ENCODE results near the gene OSTM1.
A peak's percentile ranks its signal among the peaks of the same experiment; 100 is the strongest.

Gene OSTM1

DNA sequence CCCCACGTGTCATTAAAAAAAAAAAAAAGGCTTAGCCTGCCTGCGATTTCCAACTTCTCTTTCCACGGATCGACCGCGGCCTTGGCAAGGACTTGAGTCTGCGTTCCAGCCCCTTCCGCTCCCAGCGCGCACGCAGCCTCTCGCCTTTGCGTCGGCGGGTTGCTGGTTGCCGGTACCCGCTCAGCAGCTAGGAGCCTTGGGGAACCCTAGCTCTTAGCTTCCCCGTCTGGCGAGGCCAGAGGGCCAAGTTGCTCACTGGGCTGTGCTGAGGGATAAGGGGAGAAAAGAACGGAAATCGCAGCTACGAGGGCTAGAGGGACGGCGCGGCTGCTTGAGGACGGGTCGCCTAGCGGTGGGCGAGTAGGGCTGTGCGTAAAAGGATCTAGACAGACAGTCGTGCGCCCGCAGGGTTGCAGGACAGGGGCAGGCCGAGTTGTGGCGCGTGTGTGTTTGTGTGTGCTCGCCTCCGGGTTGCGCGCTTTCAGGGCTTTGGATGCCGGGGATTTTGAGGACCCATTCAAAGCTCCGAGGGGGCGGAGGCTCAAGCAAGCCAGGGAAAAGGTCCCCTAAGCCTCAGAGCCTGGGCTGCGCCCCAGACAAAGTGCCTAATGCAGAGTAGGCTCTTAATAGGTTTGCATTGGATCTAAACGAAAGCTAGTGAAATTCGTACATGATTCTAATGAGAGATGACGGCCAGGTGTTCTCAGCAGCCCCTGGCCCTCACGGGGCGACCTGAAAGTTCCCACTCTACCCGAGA, 40.5 kb upstream of the OSTM1 start:
- no peak for DNase-seq (ENCODE audit: low read depth)
- TF ChIP-seq, protein P1, sequence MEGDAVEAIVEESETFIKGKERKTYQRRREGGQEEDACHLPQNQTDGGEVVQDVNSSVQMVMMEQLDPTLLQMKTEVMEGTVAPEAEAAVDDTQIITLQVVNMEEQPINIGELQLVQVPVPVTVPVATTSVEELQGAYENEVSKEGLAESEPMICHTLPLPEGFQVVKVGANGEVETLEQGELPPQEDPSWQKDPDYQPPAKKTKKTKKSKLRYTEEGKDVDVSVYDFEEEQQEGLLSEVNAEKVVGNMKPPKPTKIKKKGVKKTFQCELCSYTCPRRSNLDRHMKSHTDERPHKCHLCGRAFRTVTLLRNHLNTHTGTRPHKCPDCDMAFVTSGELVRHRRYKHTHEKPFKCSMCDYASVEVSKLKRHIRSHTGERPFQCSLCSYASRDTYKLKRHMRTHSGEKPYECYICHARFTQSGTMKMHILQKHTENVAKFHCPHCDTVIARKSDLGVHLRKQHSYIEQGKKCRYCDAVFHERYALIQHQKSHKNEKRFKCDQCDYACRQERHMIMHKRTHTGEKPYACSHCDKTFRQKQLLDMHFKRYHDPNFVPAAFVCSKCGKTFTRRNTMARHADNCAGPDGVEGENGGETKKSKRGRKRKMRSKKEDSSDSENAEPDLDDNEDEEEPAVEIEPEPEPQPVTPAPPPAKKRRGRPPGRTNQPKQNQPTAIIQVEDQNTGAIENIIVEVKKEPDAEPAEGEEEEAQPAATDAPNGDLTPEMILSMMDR (IDR thresholded peaks at IDR 0.05; ENCODE audit: control insufficient read depth, extremely low read depth, insufficient read depth), result no peak
- no peak overlapping the region for H3K4me3 ChIP-seq (ENCODE audit: low read depth, low read length)

DNA sequence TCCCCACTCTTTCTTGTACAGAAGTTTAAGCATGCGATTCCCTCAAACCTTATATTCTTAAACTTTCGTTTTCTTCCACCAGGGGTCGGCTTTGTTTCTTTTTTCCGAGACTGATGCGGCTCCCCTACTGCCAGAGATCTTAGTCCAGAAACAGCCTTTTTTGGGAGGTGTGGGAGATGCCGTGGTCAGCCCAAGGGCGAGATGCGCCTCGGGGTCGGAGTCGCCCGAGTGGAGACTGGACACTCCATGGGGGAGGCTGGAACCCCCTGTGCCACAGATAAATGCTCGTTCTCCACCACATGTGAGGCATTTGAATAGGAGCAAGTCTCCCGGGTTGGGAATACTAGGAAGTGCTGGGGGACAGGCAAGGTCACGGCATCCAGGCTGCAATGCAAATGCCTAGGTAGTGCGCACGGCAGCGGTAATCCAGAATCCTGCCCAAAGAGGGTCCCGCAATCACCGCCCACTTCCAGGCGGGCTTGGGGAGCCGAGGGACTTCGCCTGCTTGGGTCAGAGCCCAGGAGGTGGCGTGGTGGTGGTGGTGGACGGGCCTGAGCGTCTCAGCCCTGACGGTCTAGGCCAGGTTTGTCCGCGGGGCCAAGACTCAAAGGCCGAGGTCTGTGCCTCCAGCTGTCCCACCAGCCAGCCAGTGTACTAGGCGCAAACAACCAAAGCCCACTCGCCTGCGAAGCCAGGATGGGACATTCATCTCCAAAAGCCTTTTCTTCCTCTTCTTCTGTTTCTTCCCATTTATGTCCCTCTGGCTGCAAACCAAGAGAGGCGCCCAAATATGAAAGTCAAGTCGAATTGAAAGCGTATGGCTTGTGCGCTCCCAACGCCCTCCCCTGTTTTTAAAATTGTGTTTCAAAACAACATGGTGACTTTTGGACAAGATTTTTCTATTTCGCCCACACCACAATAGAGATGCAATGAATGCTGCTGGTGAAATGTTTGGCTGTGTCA, 39.3 kb upstream of the OSTM1 start:
- DNase-seq (ENCODE audit: low read depth), result no peak
- no peak overlapping the region for H3K4me3 ChIP-seq (ENCODE audit: low read depth, low read length)
- TF ChIP-seq, protein P1 (IDR thresholded peaks at IDR 0.05; ENCODE audit: control insufficient read depth, extremely low read depth, insufficient read depth), result peak; percentile 55

DNA sequence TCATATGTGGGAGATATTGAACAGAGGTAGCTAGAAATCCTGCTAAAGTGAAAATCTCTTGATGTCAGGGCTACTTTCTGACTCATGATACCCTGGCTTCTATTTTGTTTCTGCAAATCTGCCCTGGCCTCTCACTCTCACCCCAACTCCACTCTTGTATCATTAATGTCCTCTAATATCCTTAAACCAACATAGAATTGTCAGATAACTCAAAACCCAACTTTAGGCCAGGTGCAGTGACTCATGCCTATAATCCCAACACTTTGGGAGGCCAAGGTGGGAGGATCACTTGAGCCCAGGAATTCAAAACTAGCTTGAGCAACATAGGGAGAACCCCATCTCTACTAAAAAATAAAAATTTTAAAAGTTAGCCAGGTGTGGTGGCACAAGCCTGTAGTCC, 33.8 kb upstream of the OSTM1 start:
- TF ChIP-seq, protein P1 (IDR thresholded peaks at IDR 0.05; ENCODE audit: control insufficient read depth, extremely low read depth, insufficient read depth), result no peak
- DNase-seq (ENCODE audit: low read depth), result no peak
- no peak overlapping the region for H3K4me3 ChIP-seq (ENCODE audit: low read depth, low read length)

DNA sequence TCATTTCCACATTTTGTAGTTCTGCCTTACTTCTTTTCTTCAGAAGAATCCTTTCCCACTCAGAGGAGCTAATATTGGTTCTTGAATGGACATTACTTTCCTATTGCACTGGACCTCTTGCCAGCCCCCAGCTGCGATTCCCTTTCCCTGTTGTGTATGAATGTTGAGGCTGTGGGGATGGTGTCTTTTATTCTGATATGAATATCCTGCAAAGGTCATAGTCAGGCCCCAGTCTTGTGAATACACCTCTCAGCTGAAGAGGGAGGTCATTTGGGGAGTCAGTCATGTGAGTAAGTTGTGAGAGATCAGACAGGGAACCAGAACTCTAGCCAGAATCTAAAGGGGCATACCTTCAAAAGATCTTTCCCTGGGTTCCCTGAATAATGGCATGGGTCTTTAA, 32.6 kb upstream of the OSTM1 start:
- H3K4me3 ChIP-seq (ENCODE audit: low read depth, low read length), result no peak overlapping the region
- TF ChIP-seq, protein P1 (IDR thresholded peaks at IDR 0.05; ENCODE audit: control insufficient read depth, extremely low read depth, insufficient read depth), result no peak
- DNase-seq (ENCODE audit: low read depth), result no peak

DNA sequence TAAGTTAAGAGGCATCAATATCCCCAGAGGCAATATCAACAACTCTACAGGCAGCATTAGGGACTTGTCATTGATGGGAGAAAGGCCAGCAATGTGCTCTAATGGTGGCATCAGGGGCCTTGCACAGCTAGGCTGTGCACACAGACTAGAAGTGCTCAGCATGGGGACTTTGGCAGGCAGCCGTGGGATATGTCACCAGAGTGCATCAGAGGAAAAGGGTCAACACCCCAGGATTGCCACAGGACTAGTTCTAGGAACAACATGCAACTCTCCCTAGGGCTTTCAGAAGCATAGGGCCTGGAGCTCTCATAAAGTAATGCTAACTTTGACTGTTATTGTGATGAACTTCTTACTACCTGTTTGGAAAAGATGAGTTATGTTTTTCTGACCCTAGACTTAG, 32.2 kb upstream of the OSTM1 start:
- no peak for DNase-seq (ENCODE audit: low read depth)

DNA sequence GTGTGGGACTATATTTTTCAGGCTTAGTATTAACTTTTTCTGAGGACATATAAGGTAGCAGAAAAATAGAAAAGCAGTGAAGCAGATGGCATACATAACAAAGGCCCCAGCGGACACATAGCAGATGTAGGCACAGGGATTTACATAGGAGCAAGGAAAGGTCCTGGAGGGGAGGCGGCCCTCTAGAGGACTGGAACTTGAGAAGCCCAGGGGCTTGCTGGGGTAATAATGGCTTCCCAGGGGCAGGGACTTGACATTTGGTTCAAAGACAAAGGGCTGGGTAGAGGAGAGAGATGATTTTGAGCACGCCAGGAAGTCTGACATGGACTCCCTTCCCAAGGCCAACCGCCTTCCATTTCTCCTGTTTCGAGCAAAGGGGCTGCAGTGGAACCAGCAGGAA, 31.7 kb upstream of the OSTM1 start:
- H3K4me3 ChIP-seq (ENCODE audit: low read depth, low read length), result no peak overlapping the region
- TF ChIP-seq, protein P1 (IDR thresholded peaks at IDR 0.05; ENCODE audit: control insufficient read depth, extremely low read depth, insufficient read depth), result no peak
- no peak for DNase-seq (ENCODE audit: low read depth)

More for the DNA sequence above, 32.2 kb upstream of the OSTM1 start:
- TF ChIP-seq, protein P1 (IDR thresholded peaks at IDR 0.05; ENCODE audit: control insufficient read depth, extremely low read depth, insufficient read depth), result no peak
- H3K4me3 ChIP-seq (ENCODE audit: low read depth, low read length), result no peak overlapping the region
